K562 (cell line): ENCODE data around the gene CD101. TPM values are rescaled to one million over a fixed set of nuclear protein-coding genes. Genes with fewer than 3 reads are reported as not detected.

Experiments used
- BRCA1 ChIP-seq, 2 experiments: fragments of 450-650 bp in 1 of 2; sonication (generic) in 1 of 2; formaldehyde crosslinking in 1 of 2; IDR thresholded peaks; 2 replicates each; pipeline versions ENCODE4 v1.5.0 to v1.6.1; 2017 to 2020; ENCODE audit warnings: mild to moderate bottlenecking in 1 of 2, missing genetic modification reagents in 1 of 2
- CC2D1A ChIP-seq: fragments of 450-650 bp; IDR thresholded peaks from 2 replicates; pipeline ENCODE4 v1.6.1; 2017; ENCODE audit warnings: mild to moderate bottlenecking
- CREB1 ChIP-seq, 2 experiments: sonication (generic) in 1 of 2; formaldehyde crosslinking in 1 of 2; IDR thresholded peaks; 2 replicates each; pipeline versions ENCODE4 v1.6.1 to v1.8.0; 2012 to 2022; ENCODE audit warnings: inconsistent platforms in 1 of 2, mild to moderate bottlenecking in 1 of 2, missing genetic modification reagents in 1 of 2, moderate library complexity in 1 of 2
- EP400 ChIP-seq: fragments of 450-650 bp; IDR thresholded peaks from 2 replicates; pipeline ENCODE4 v1.6.1; 2017; ENCODE audit warnings: antibody characterized with exemption, mild to moderate bottlenecking, moderate library complexity
- ETV6 ChIP-seq, 3 experiments: fragments of 150-350 bp in 1 of 3; sonication (generic) in 1 of 3; formaldehyde crosslinking in 1 of 3; IDR thresholded peaks; 2 replicates each; pipeline versions ENCODE4 v1.6.1 to v1.8.0; 2014 to 2022; ENCODE audit warnings: borderline replicate concordance in 2 of 3, low read depth in 2 of 3, antibody characterized with exemption in 1 of 3, low read length in 1 of 3, mild to moderate bottlenecking in 1 of 3, missing genetic modification reagents in 1 of 3
- FOXK1 ChIP-seq: sonication (generic); formaldehyde crosslinking; IDR thresholded peaks from 2 replicates; pipeline ENCODE4 v1.8.0; 2022; ENCODE audit warnings: missing genetic modification reagents, mild to moderate bottlenecking, borderline replicate concordance
- NFYB ChIP-seq: IDR thresholded peaks from 2 replicates; pipeline ENCODE4 v1.6.1; 2011; ENCODE audit warnings: mild to moderate bottlenecking, moderate library complexity; ENCODE audit not compliant: insufficient read length; ENCODE audit errors: extremely low read depth
- NR4A1 ChIP-seq, 2 experiments: fragments of 250-450 bp in 1 of 2; fragments of 450-650 bp in 1 of 2; sonication (Bioruptor Pico) in 1 of 2; IDR thresholded peaks; 2 replicates each; pipeline versions ENCODE4 v1.4.0 to v1.6.1; 2016 to 2020; ENCODE audit warnings: mild to moderate bottlenecking in 2 of 2, missing compliant biosample characterization in 1 of 2, missing genetic modification characterization in 1 of 2, moderate library complexity in 1 of 2
- PHF20 ChIP-seq: fragments of 450-650 bp; IDR thresholded peaks from 2 replicates; pipeline ENCODE4 v1.6.1; 2018; ENCODE audit not compliant: partially characterized antibody
- RCOR1 ChIP-seq, 2 experiments: IDR thresholded peaks; 2 replicates each; pipeline ENCODE4 v1.6.1; 2012; ENCODE audit warnings: low read depth in 2 of 2, low read length in 2 of 2, borderline replicate concordance in 1 of 2, improper control_type of control experiment in 1 of 2
- SIN3B ChIP-seq: fragments of 450-650 bp; IDR thresholded peaks from 2 replicates; pipeline ENCODE4 v1.6.1; 2017; ENCODE audit warnings: low read depth, mild to moderate bottlenecking, moderate library complexity
- SP2 ChIP-seq: IDR thresholded peaks from 2 replicates; pipeline ENCODE4 v1.6.1; 2011; ENCODE audit warnings: mild to moderate bottlenecking, low read depth, low read length, moderate library complexity; ENCODE audit not compliant: poor library complexity, severe bottlenecking; ENCODE audit errors: extremely low read depth
- ZNF165 ChIP-seq: fragments of 250-450 bp; sonication (Bioruptor Pico); IDR thresholded peaks from 2 replicates; pipeline ENCODE4 v1.4.0; 2020; ENCODE audit warnings: borderline replicate concordance
- ZNF224 ChIP-seq: sonication (generic); formaldehyde crosslinking; IDR thresholded peaks from 2 replicates; pipeline ENCODE4 v1.8.0; 2022; ENCODE audit warnings: mild to moderate bottlenecking, missing genetic modification reagents
- ZNF311 ChIP-seq: fragments of 250-450 bp; sonication (Bioruptor Pico); IDR thresholded peaks from 2 replicates; pipeline ENCODE4 v1.4.0; 2020; ENCODE audit warnings: mild to moderate bottlenecking, moderate library complexity
- ZNF583 ChIP-seq: fragments of 250-450 bp; sonication (Bioruptor Pico); IDR thresholded peaks from 2 replicates; pipeline ENCODE4 v1.4.0; 2020
- ZSCAN29 ChIP-seq: fragments of 450-650 bp; IDR thresholded peaks from 2 replicates; pipeline ENCODE4 v1.6.1; 2017
- polyA plus RNA-seq, 8 experiments: library from polyadenylated mRNA; depleted of rRNA in 4 of 8; stranded (reverse) in 5 of 8; unstranded in 3 of 8; fragments of >200 nt; fragmentation: Nextera tagmentation in 2 of 8; fragmentation: Illumina TruSeq in 1 of 8; extraction: Ambion mirVana in 2 of 8; extraction: Trizol in 1 of 8; gene quantifications; 2 replicates each; pipeline versions ENCODE4 v1.2.1 to v1.2.3, GENCODE V29; 2011 to 2014; ENCODE audit warnings: inconsistent platforms in 1 of 8, missing spikeins in 1 of 8
- total RNA-seq, 7 experiments: library from RNA; depleted of rRNA in 6 of 7; stranded (reverse); fragments of >200 nt in 6 of 7; fragmentation: Illumina TruSeq in 2 of 7; extraction: Trizol in 2 of 7; gene quantifications; 2 replicates each; pipeline versions ENCODE4 v1.2.1 to v1.2.3, GENCODE V29; 2011 to 2021; ENCODE audit warnings: low replicate concordance in 1 of 7
- TF ChIP-seq, protein P1 (sequence below), 2 experiments: fragments of 450-650 bp; IDR thresholded peaks; 2 replicates each; pipeline ENCODE4 v1.6.1; 2016
- TF ChIP-seq, protein P2 (sequence below): sonication (generic); formaldehyde crosslinking; IDR thresholded peaks from 2 replicates; pipeline ENCODE4 v1.8.0; 2022; ENCODE audit warnings: mild to moderate bottlenecking, missing genetic modification reagents, borderline replicate concordance

CD101 gene
- total and polyA plus RNA-seq, 9 of the 15 experiments (the other 6 are each of a cell fraction or from before 2014, with no cell fraction given) = 0.04 to 1.1 (median 0.20) TPM

DNA sequence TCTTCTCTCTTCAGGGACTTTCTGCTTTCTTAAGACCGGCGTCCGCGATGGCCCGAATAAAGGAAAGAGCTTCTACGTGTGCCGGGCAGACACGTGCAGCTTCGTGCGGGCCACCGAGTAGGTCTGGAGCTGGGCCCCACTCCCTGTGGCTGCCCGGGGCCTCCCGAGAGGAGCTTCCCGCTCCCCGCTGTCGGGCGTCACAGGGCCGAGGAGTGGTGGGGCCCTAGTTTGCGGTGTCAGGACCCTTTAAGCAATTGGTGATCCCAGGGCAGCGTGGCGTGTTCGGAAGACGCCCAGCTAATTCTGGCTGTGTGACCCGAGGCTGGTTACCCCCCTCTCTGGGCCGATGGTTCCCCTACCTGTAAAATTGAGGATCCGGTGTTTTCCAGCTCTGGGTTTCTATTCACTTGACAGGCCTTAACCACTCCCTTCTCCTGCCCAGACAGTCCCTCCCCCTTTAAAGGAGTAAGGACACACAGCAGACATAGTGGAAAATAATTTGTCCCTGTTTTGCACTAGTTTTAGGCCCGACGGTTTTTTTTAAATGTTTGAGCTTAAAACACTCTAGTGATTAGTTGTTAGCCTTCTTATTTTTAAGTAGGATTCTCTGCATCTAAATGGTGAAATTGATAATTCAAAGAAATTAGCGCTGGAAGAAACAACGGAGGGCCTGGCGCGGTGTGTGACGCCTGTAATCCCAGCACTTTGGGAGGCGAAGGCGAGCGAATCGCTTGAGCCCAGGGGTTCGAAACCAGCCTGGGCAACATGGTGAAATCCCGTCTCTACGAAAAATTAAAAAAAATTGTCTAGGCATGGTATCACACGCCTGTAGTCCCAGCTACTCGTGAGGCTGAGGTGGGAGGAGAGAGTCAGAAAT, 59.1 kb downstream of the CD101 start (continued):
- TF ChIP-seq ZNF224 (0 out of 2 replicates have a peak, but pooled peaks have one; percentile 14), EP400 (0 out of 2 replicates have a peak, but pooled peaks have one; percentile 53), ZNF311 (0 out of 2 replicates have a peak, but pooled peaks have one; percentile 18), CC2D1A (0 out of 2 replicates have a peak, but pooled peaks have one; percentile 7), BRCA1 (IDR thresholded peaks at IDR 0.05) (no peak), BRCA1 (CRISPR knock-in tag; IDR thresholded peaks at IDR 0.05) (0 out of 2 replicates have a peak, but pooled peaks have one; percentile 32), ZSCAN29 (0 out of 2 replicates have a peak, but pooled peaks have one; percentile 35), ETV6 (IDR thresholded peaks at IDR 0.05; ENCODE audit: borderline replicate concordance in 1 of 2, low read depth in 2 of 2, low read length in 1 of 2) (no peak), ETV6 (CRISPR knock-in tag; IDR thresholded peaks at IDR 0.05; ENCODE audit: borderline replicate concordance) (0 out of 2 replicates have a peak, but pooled peaks have one; percentile 32), PHF20 (peak; percentile 44), ZNF165 (CRISPR knock-in tag) (0 out of 2 replicates have a peak, but pooled peaks have one; percentile 23), NR4A1 (CRISPR knock-in tag; IDR thresholded peaks at IDR 0.05) (0 out of 2 replicates have a peak, but pooled peaks have one; percentile 69), NR4A1 (tag; IDR thresholded peaks at IDR 0.05) (no peak), SIN3B (0 out of 2 replicates have a peak, but pooled peaks have one; percentile 14), SP2 (no peak), RCOR1 (IDR thresholded peaks at IDR 0.05; ENCODE audit: borderline replicate concordance in 1 of 2, low read depth in 2 of 2, low read length in 2 of 2) (peak in 1 of 2 experiments; percentile 32; a peak in 1 of 4 replicates), ZNF583 (CRISPR knock-in tag) (peak; percentile 65; the same call in 1 of the 2 replicates), CREB1 (IDR thresholded peaks at IDR 0.05) (no peak), CREB1 (CRISPR knock-in tag; IDR thresholded peaks at IDR 0.05) (peak; percentile 50), NFYB (no peak), FOXK1 (CRISPR knock-in tag) (peak; percentile 92; the same call in 1 of the 2 replicates)
- TF ChIP-seq, protein P1, sequence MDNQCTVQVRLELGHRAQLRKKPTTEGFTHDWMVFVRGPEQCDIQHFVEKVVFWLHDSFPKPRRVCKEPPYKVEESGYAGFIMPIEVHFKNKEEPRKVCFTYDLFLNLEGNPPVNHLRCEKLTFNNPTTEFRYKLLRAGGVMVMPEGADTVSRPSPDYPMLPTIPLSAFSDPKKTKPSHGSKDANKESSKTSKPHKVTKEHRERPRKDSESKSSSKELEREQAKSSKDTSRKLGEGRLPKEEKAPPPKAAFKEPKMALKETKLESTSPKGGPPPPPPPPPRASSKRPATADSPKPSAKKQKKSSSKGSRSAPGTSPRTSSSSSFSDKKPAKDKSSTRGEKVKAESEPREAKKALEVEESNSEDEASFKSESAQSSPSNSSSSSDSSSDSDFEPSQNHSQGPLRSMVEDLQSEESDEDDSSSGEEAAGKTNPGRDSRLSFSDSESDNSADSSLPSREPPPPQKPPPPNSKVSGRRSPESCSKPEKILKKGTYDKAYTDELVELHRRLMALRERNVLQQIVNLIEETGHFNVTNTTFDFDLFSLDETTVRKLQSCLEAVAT (IDR thresholded peaks at IDR 0.05) = 0 out of 4 replicates have a peak, but pooled peaks of 1 of the 2 experiments have one; percentile 13
- TF ChIP-seq, protein P2, sequence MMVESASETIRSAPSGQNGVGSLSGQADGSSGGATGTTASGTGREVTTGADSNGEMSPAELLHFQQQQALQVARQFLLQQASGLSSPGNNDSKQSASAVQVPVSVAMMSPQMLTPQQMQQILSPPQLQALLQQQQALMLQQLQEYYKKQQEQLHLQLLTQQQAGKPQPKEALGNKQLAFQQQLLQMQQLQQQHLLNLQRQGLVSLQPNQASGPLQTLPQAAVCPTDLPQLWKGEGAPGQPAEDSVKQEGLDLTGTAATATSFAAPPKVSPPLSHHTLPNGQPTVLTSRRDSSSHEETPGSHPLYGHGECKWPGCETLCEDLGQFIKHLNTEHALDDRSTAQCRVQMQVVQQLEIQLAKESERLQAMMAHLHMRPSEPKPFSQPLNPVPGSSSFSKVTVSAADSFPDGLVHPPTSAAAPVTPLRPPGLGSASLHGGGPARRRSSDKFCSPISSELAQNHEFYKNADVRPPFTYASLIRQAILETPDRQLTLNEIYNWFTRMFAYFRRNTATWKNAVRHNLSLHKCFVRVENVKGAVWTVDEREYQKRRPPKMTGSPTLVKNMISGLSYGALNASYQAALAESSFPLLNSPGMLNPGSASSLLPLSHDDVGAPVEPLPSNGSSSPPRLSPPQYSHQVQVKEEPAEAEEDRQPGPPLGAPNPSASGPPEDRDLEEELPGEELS (CRISPR knock-in tag) = peak; percentile 72; the same call in 1 of the 2 replicates
